Spleen (tissue), 11 donors: Measurements from ENCODE around the gene PREPL. TPM values are rescaled to one million over a fixed set of nuclear protein-coding genes. Genes with fewer than 3 reads are reported as not detected.

Experiments used
- DNase-seq: peaks from one replicate; pipeline ENCODE4 v3.0.0-alpha.2; 2020
- H3K27ac ChIP-seq, 8 donors: fragments of 200-600 bp; sonication (generic) in 7 of 8; 1 replicate in 4 of 8; 2 replicates in 4 of 8; pipeline versions ENCODE4 v1.5.0 to v1.8.0; 2016 to 2021; ENCODE audit warnings: inconsistent platforms in 4 of 8, mild to moderate bottlenecking in 4 of 8, moderate library complexity in 1 of 8
- H3K27me3 ChIP-seq, 7 donors: fragments of 200-600 bp; sonication (generic) in 6 of 7; replicated peaks in 1 of 7; 1 replicate in 4 of 7; 2 replicates in 3 of 7; pipeline versions ENCODE4 v1.5.0 to v1.8.0; 2016 to 2021; ENCODE audit warnings: inconsistent platforms in 3 of 7, mild to moderate bottlenecking in 1 of 7
- H3K36me3 ChIP-seq, 6 donors: fragments of 200-600 bp; sonication (generic) in 5 of 6; 1 replicate in 4 of 6; 2 replicates in 2 of 6; pipeline versions ENCODE4 v1.5.0 to v1.8.0; 2016 to 2021; ENCODE audit warnings: inconsistent platforms in 2 of 6
- H3K4me1 ChIP-seq, 6 donors: fragments of 200-600 bp; sonication (generic) in 5 of 6; 1 replicate in 3 of 6; 2 replicates in 3 of 6; pipeline versions ENCODE4 v1.5.0 to v1.8.0; 2016 to 2021; ENCODE audit warnings: inconsistent platforms in 3 of 6
- H3K4me3 ChIP-seq, 8 donors: fragments of 200-600 bp; sonication (generic) in 7 of 8; 1 replicate in 4 of 8; 2 replicates in 4 of 8; pipeline versions ENCODE4 v1.5.0 to v1.8.0; 2016 to 2021; ENCODE audit warnings: inconsistent platforms in 4 of 8, mild to moderate bottlenecking in 4 of 8, moderate library complexity in 2 of 8
- H3K9me3 ChIP-seq, 8 donors: fragments of 200-600 bp; sonication (generic) in 7 of 8; 1 replicate in 4 of 8; 2 replicates in 4 of 8; pipeline versions ENCODE4 v1.5.0 to v1.8.0; 2016 to 2021; ENCODE audit warnings: inconsistent platforms in 4 of 8
- CTCF ChIP-seq, 11 experiments: fragments of 200-600 bp in 7 of 11; fragments of 450-650 bp in 4 of 11; sonication (generic) in 4 of 11; IDR thresholded peaks in 8 of 11; conservative IDR thresholded peaks in 3 of 11; 1 replicate in 7 of 11; 2 replicates in 4 of 11; pipeline versions ENCODE4 v1.4.0 to v1.8.0; 2016 to 2021; ENCODE audit warnings: antibody characterized with exemption in 11 of 11, inconsistent platforms in 4 of 11, mild to moderate bottlenecking in 1 of 11
- POLR2A ChIP-seq, 3 donors: fragments of 450-650 bp; IDR thresholded peaks; one replicate each; pipeline ENCODE4 v1.5.1; 2017; ENCODE audit warnings: antibody characterized with exemption in 3 of 3, mild to moderate bottlenecking in 1 of 3
- POLR2AphosphoS5 ChIP-seq, 3 donors: sonication (generic); formaldehyde crosslinking; IDR thresholded peaks; one replicate each; pipeline ENCODE4 v1.5.1; 2017; ENCODE audit warnings: antibody characterized with exemption in 3 of 3
- WGBS, 5 donors: extraction: QIAGEN DNeasy Blood & Tissue Kit in 3 of 5; methylation state at CpG; one replicate each; pipeline versions ENCODE4 v1.1.5 to v1.1.7; 2013 to 2018; 5-methylcytosine and 5-hydroxymethylcytosine counted together
- intact Hi-C: fragments of 100-400 bp; cut with DNase I; formaldehyde crosslinking; loops from one replicate; pipeline ENCODE4 v1.15.0; 2023; ENCODE audit warnings: low total_unique reads
- polyA plus RNA-seq, 3 donors: library from polyadenylated mRNA; stranded (reverse); fragments of 200-250 nt; gene quantifications; one replicate each; pipeline ENCODE4 v1.2.1, GENCODE V29; 2013
- total RNA-seq, 7 donors: library from RNA; depleted of rRNA in 3 of 7; stranded (reverse); fragments of >200 nt in 3 of 7; fragmentation: NEBNext Ultra II Directional in 4 of 7; extraction: Animal tissue kit (Norgen Biotek cat#: 25700) in 4 of 7; gene quantifications; one replicate each; pipeline versions ENCODE4 v1.1.0 to v1.2.1, GENCODE V29; 2016 to 2021
- donor health status: healthy with polysubstance abuse.
- donor health status: DM: no; HTN: no; CAD: no; lungs with moderate emphysema.
- donor health status: DM: no; HTN: no; CAD: no.
- donor health status: Bipolar disorder and iron deficiency.
- donor health status: healthy.
- donor health status: DM: no; HTN: no; CAD: no.
- donor health status: DM: yes; HTN: yes; CAD: no.

The PREPL gene
- total and polyA plus RNA-seq, 10 donors: 4.0 to 34.4 (median 26.5) TPM

- peaks cover 0 to 27% (median 10%) of the 10 kb centered on the region in 6 donors for H3K4me1 ChIP-seq
- peaks cover 0 to 15% (median 0%) of the 10 kb centered on the region in 6 donors for H3K36me3 ChIP-seq
- DNase-seq: no peak
- no peak overlapping the region for H3K27ac ChIP-seq
- no peaks in the 10 kb centered on the region for H3K27me3 ChIP-seq
- no peak overlapping the region for H3K4me3 ChIP-seq
- intact Hi-C loops: no loop called here
- no peaks in the 10 kb centered on the region for H3K9me3 ChIP-seq
- 76 to 91% (median 84%) methylated on average over 4 of the region's 4 CpGs for WGBS, 5 donors
- no peak for TF ChIP-seq POLR2A (IDR thresholded peaks at IDR 0.05)
- TF ChIP-seq POLR2AphosphoS5 (IDR thresholded peaks at IDR 0.05): no peak
- no peak for TF ChIP-seq CTCF (IDR thresholded peaks at IDR 0.05 in 8 of 11, conservative IDR thresholded peaks at IDR 0.05 in 3 of 11)
Observed at GRCh38 chr2:44351088-44351487, 10.2 kb downstream of the PREPL start.

- Histone ChIP-seq H3K9me3 (no peaks in the 10 kb centered on the region), H3K4me1 (peaks cover 0 to 27% (median 10%) of the 10 kb centered on the region in 6 donors), H3K27ac (no peak overlapping the region), H3K27me3 (no peaks in the 10 kb centered on the region), H3K36me3 (peaks cover 0 to 29% (median 0%) of the 10 kb centered on the region in 6 donors), H3K4me3 (no peak overlapping the region)
- no peak for TF ChIP-seq POLR2A (IDR thresholded peaks at IDR 0.05)
- no peak for TF ChIP-seq POLR2AphosphoS5 (IDR thresholded peaks at IDR 0.05)
- TF ChIP-seq CTCF (IDR thresholded peaks at IDR 0.05 in 8 of 11, conservative IDR thresholded peaks at IDR 0.05 in 3 of 11): no peak
- WGBS, 5 donors: 97 to 99% (median 98%) methylated on average over 10 of the region's 10 CpGs
- intact Hi-C loops: no loop called here
- no peak for DNase-seq
Observed at GRCh38 chr2:44349506-44349905, 11.8 kb downstream of the PREPL start.

GRCh38 chr2:44348400-44348799 lies 12.9 kb downstream of the PREPL start:
- Histone ChIP-seq H3K27me3 (no peaks in the 10 kb centered on the region), H3K4me3 (no peak overlapping the region), H3K36me3 (peaks cover 0 to 33% (median 5%) of the 10 kb centered on the region in 6 donors), H3K4me1 (peaks cover 0 to 27% (median 10%) of the 10 kb centered on the region in 6 donors), H3K9me3 (no peaks in the 10 kb centered on the region), H3K27ac (no peak overlapping the region)
- intact Hi-C loops: no loop called here
- no peak for DNase-seq
- TF ChIP-seq POLR2A (IDR thresholded peaks at IDR 0.05): no peak
- no peak for TF ChIP-seq CTCF (IDR thresholded peaks at IDR 0.05 in 8 of 11, conservative IDR thresholded peaks at IDR 0.05 in 3 of 11)
- no peak for TF ChIP-seq POLR2AphosphoS5 (IDR thresholded peaks at IDR 0.05)
- 77 to 88% (median 85%) methylated on average over 2 of the region's 2 CpGs for WGBS, 5 donors

- intact Hi-C loops: no loop called here
- H3K27ac ChIP-seq: no peak overlapping the region
Observed at GRCh38 chr2:44347526-44347925, 13.8 kb downstream of the PREPL start.

More at GRCh38 chr2:44347526-44347925, 13.8 kb downstream of the PREPL start:
- no peak for TF ChIP-seq POLR2AphosphoS5 (IDR thresholded peaks at IDR 0.05)
- no peak for TF ChIP-seq POLR2A (IDR thresholded peaks at IDR 0.05)
- TF ChIP-seq CTCF (IDR thresholded peaks at IDR 0.05 in 8 of 11, conservative IDR thresholded peaks at IDR 0.05 in 3 of 11): no peak
- DNase-seq: no peak
- Histone ChIP-seq H3K27me3 (no peaks in the 10 kb centered on the region), H3K4me1 (peaks cover 0 to 22% (median 10%) of the 10 kb centered on the region in 6 donors), H3K9me3 (no peaks in the 10 kb centered on the region), H3K4me3 (no peak overlapping the region), H3K36me3 (peaks cover 0 to 41% (median 8%) of the 10 kb centered on the region in 6 donors)
- 65 to 95% (median 89%) methylated on average over 2 of the region's 2 CpGs for WGBS, 5 donors
